ENCODE results near the gene ADAMTSL1. TPM values are rescaled to one million over a fixed set of nuclear protein-coding genes. Genes with fewer than 3 reads are reported as not detected.

ADAMTSL1 gene
- total and polyA plus RNA-seq, 2 experiments from 2014 or later: 2.3 to 5.0 TPM

- Histone ChIP-seq H3K36me3 (ENCODE audit: insufficient read depth) (no peaks in the 10 kb centered on the region), H3K27me3 (ENCODE audit: insufficient read depth) (no peaks in the 10 kb centered on the region), H2AFZ (no peak overlapping the region), H3K4me1 (ENCODE audit: insufficient read depth) (no peaks in the 10 kb centered on the region), H3K4me2 (no peak overlapping the region), H3K27ac (ENCODE audit: low read depth) (no peak overlapping the region), H4K20me1 (replicated peaks; ENCODE audit: insufficient read depth) (no peaks in the 10 kb centered on the region), H3K9me2 (ENCODE audit: insufficient read depth) (peaks cover 9% of the 10 kb centered on the region; the same call in 1 of the 2 replicates), H3K79me2 (replicated peaks; ENCODE audit: insufficient read depth) (no peaks in the 10 kb centered on the region), H3F3A (replicated peaks; ENCODE audit: low read depth) (no peaks in the 10 kb centered on the region), H3K4me3 (no peak overlapping the region)
- DNase-seq (ENCODE audit: low spot score) (no peak), ATAC-seq (no peak)
- no peak for TF ChIP-seq EZH2 (IDR thresholded peaks at IDR 0.05; ENCODE audit: low read depth, unreplicated experiment)
- TF ChIP-seq ZNF114 (CRISPR knock-in tag; IDR thresholded peaks at IDR 0.05): no peak
- TF ChIP-seq ZNF462 (CRISPR knock-in tag; IDR thresholded peaks at IDR 0.05): no peak
- no peak for TF ChIP-seq EZH2phosphoT487 (IDR thresholded peaks at IDR 0.05; ENCODE audit: unreplicated experiment)
- no peak for TF ChIP-seq NANOG (IDR thresholded peaks at IDR 0.05; ENCODE audit: borderline replicate concordance)
- no peak for TF ChIP-seq STAT1 (IDR thresholded peaks at IDR 0.05; ENCODE audit: unreplicated experiment)
- no peak for TF ChIP-seq CREB1 (CRISPR knock-in tag; IDR thresholded peaks at IDR 0.05; ENCODE audit: low read depth)
- no peak for TF ChIP-seq JUNB (IDR thresholded peaks at IDR 0.05; ENCODE audit: unreplicated experiment)
- TF ChIP-seq POLR2AphosphoS5 (IDR thresholded peaks at IDR 0.05; ENCODE audit: low read depth): no peak
- no peak for TF ChIP-seq CTCF (conservative IDR thresholded peaks at IDR 0.05; ENCODE audit: low read depth in 2 of 2)
- no peak for TF ChIP-seq ETS1 (IDR thresholded peaks at IDR 0.05)
- TF ChIP-seq REST (IDR thresholded peaks at IDR 0.05; ENCODE audit: unreplicated experiment): no peak
- TF ChIP-seq ZNF331 (CRISPR knock-in tag; IDR thresholded peaks at IDR 0.05; ENCODE audit: low read depth): no peak
- Mint-ChIP-seq H3K36me3 (ENCODE audit: low read depth) (no peaks in the 10 kb centered on the region), H3K27ac (no peak overlapping the region), H3K4me1 (peaks cover 8% of the 10 kb centered on the region), H3K27me3 (ENCODE audit: insufficient read depth, low read depth, poor library complexity) (peaks cover 2% of the 10 kb centered on the region), H3K4me3 (no peak overlapping the region), H3K9me3 (no peaks in the 10 kb centered on the region)
Measured at GRCh38 chr9:18941060-18941740, 467.2 kb downstream of the ADAMTSL1 start.
